Tibial artery (tissue), 4 donors: ENCODE measurements around the gene EFNB2.

ENCODE experiments used
- DNase-seq, 2 donors: peaks; one replicate each; pipeline ENCODE4 v3.0.0-alpha.2; 2019
- H3K27ac ChIP-seq, 2 donors: fragments of 200-600 bp; sonication (generic) in 1 of 2; 1 replicate in 1 of 2; 2 replicates in 1 of 2; pipeline ENCODE4 v1.5.1; 2018 to 2019; ENCODE audit warnings: mild to moderate bottlenecking in 1 of 2
- H3K27me3 ChIP-seq, 2 donors: fragments of 200-600 bp; sonication (generic) in 1 of 2; one replicate each; pipeline versions ENCODE4 v1.5.1 to v1.6.0; 2016 to 2019
- H3K36me3 ChIP-seq, 3 donors: fragments of 200-600 bp; sonication (generic) in 2 of 3; one replicate each; pipeline ENCODE4 v1.5.1; 2016 to 2019; ENCODE audit warnings: mild to moderate bottlenecking in 2 of 3
- H3K4me1 ChIP-seq, 4 donors: fragments of 200-600 bp; sonication (generic) in 2 of 4; 1 replicate in 3 of 4; 2 replicates in 1 of 4; pipeline ENCODE4 v1.5.1; 2016 to 2019
- H3K4me3 ChIP-seq, 2 donors: fragments of 200-600 bp; sonication (generic) in 1 of 2; 1 replicate in 1 of 2; 2 replicates in 1 of 2; pipeline ENCODE4 v1.5.1; 2018 to 2019; ENCODE audit warnings: mild to moderate bottlenecking in 2 of 2
- H3K9me3 ChIP-seq, 3 donors: fragments of 200-600 bp; sonication (generic) in 1 of 3; one replicate each; pipeline ENCODE4 v1.5.1; 2016 to 2019
- CTCF ChIP-seq, 2 experiments: fragments of 200-600 bp in 1 of 2; fragments of 450-650 bp in 1 of 2; IDR thresholded peaks; one replicate each; pipeline ENCODE4 v1.5.1; 2017 to 2019; ENCODE audit warnings: antibody characterized with exemption in 2 of 2, mild to moderate bottlenecking in 1 of 2, moderate library complexity in 1 of 2
- intact Hi-C: fragments of 100-400 bp; cut with DNase I; formaldehyde crosslinking; loops from one replicate; pipeline ENCODE4 v1.15.0; 2023; ENCODE audit warnings: low total_unique reads

Gene EFNB2

DNA sequence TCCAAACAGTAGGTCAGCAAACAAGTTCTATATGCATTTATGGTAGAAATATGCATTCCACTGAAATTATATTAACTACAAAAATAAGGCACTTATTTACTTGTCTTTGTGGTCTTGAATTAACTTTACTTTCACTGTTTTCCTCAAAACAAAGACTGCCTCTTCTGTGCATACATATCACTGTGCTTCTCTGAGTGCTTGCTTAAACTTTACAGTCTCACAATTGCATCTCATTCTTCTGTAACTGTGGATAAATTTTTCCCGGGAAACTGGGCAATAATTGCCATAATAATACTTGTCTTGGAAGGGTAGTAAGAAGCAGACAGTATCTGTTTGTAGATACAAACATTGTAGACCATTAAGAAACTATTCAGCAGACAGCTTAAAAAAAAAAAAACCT is 38.4 kb downstream of the EFNB2 start:
- DNase-seq, result no peak
- intact Hi-C loops, result no loop called here
- H3K9me3 ChIP-seq, result no peaks in the 10 kb centered on the region
- H3K27ac ChIP-seq, result no peak overlapping the region
- H3K4me3 ChIP-seq, result no peak overlapping the region
- peaks cover 17 to 19% (median 19%) of the 10 kb centered on the region in 3 donors for H3K36me3 ChIP-seq
- H3K4me1 ChIP-seq, result peaks cover 0 to 18% (median 6%) of the 10 kb centered on the region in 4 donors
- no peaks in the 10 kb centered on the region for H3K27me3 ChIP-seq
- TF ChIP-seq CTCF (IDR thresholded peaks at IDR 0.05), result no peak

DNA sequence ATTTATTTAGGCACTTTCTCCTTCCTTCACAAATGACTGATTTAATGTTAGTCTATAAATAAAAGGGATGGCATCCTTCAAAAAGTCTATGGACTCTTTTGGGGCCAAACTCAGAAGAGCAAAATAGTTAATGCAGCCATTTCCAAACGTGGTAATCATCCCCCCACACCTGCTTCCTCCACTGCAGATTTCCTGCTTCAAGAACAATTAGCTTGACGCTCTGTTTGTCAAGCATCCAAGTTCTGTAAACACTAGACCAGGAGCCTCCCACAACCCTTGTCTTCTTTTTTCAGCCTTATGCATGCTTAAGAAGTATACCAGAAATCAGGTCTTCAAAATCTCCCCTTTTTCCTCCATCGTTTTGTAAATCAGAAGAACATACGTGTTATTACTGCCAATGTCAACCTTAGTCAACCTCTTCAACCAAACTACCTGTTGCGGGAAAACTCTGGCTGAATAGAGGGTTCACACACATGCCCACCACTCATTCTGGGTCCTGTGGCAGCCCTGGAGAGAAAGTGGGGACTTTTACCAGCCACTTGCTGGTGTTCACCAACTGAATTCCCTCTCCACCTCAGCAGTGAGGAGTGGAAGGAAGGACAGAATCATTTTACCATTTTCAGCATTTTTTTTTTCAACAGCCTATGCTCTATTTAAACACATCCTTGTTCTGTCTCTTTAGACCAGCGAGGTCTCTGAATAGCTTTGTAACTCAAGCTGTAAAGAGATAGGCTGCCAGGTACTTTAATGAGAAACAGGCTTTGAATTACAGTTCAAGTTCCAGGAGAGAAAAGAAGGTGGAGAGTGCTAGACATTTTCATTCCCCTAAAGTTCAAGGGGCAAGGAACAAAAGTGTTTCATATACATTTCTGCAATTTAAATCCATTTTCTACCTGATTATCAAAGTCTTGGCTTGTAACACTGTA is 39.1 kb downstream of the EFNB2 start:
- TF ChIP-seq CTCF (IDR thresholded peaks at IDR 0.05), result no peak
- Histone ChIP-seq H3K27me3 (no peaks in the 10 kb centered on the region), H3K36me3 (peaks cover 21 to 24% (median 24%) of the 10 kb centered on the region in 3 donors), H3K27ac (no peak overlapping the region), H3K9me3 (no peaks in the 10 kb centered on the region), H3K4me3 (no peak overlapping the region), H3K4me1 (peaks cover 0 to 18% (median 6%) of the 10 kb centered on the region in 4 donors)
- intact Hi-C loops, result no loop called here
- no peak for DNase-seq

- H3K27ac ChIP-seq, result no peak overlapping the region
- no peak overlapping the region for H3K4me3 ChIP-seq
- peaks cover 0 to 17% (median 6%) of the 10 kb centered on the region in 4 donors for H3K4me1 ChIP-seq
- TF ChIP-seq CTCF (IDR thresholded peaks at IDR 0.05), result no peak
- H3K9me3 ChIP-seq, result no peaks in the 10 kb centered on the region
- no peak for DNase-seq
- intact Hi-C loops, result no loop called here
- peaks cover 21 to 29% (median 24%) of the 10 kb centered on the region in 3 donors for H3K36me3 ChIP-seq
- H3K27me3 ChIP-seq, result no peaks in the 10 kb centered on the region
These were observed 40.5 kb downstream of the EFNB2 start for GRCh38 chr13:106494936-106495335.

DNA sequence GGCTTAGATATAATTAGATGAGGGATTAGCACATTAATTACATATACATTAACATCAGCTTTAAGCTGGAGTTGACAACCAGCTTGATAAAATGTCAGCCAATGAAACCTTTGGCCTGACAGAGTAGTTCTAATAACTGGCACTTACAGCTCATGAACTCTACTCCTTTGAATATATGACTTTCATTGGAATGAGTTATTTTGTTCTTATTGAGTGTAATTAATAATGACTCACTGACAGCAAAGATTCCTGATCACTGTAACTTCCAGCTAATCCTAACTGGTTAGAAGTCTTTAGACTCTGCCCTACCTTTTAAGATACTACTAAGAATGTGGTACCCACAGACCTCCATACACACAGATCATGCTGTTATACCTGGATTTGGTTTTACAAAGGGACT is 41.0 kb downstream of the EFNB2 start:
- Histone ChIP-seq H3K27ac (no peak overlapping the region), H3K36me3 (peaks cover 21 to 29% (median 24%) of the 10 kb centered on the region in 3 donors), H3K27me3 (no peaks in the 10 kb centered on the region), H3K9me3 (no peaks in the 10 kb centered on the region), H3K4me3 (no peak overlapping the region), H3K4me1 (peaks cover 0 to 12% (median 6%) of the 10 kb centered on the region in 4 donors)
- TF ChIP-seq CTCF (IDR thresholded peaks at IDR 0.05), result no peak
- intact Hi-C loops, result no loop called here
- no peak for DNase-seq

- no peak for TF ChIP-seq CTCF (IDR thresholded peaks at IDR 0.05)
- Histone ChIP-seq H3K36me3 (peaks cover 21 to 29% (median 24%) of the 10 kb centered on the region in 3 donors), H3K27ac (no peak overlapping the region), H3K27me3 (no peaks in the 10 kb centered on the region), H3K9me3 (no peaks in the 10 kb centered on the region), H3K4me3 (no peak overlapping the region), H3K4me1 (peaks cover 0 to 11% (median 2%) of the 10 kb centered on the region in 4 donors)
- DNase-seq, result peak in 1 of 2 donors; percentile 47
- intact Hi-C loops, result no loop called here
These were observed 41.8 kb downstream of the EFNB2 start for GRCh38 chr13:106493533-106494220.
